Spinal cord (tissue), 10 donors: Measurements from ENCODE around the gene SLC1A1. TPM values are rescaled to one million over a fixed set of nuclear protein-coding genes. Genes with fewer than 3 reads are reported as not detected.
A peak's percentile ranks its signal among the peaks of the same experiment; 100 is the strongest.

ENCODE experiments used
- DNase-seq, 6 donors: peaks; one replicate each; pipeline versions ENCODE4 v3.0.0 to v3.0.0-alpha.2; 2013 to 2015; ENCODE audit warnings: low spot score in 6 of 6, low read depth in 4 of 6
- H3K27ac ChIP-seq: one replicate; pipeline ENCODE4 v1.5.1; 2013; ENCODE audit warnings: low read depth, low read length, control low read depth
- H3K27me3 ChIP-seq: one replicate; pipeline ENCODE4 v1.6.1; 2013; ENCODE audit warnings: low read length; ENCODE audit not compliant: control insufficient read depth, insufficient read depth
- H3K36me3 ChIP-seq: one replicate; pipeline ENCODE4 v1.6.1; 2013; ENCODE audit warnings: low read length; ENCODE audit not compliant: control insufficient read depth, insufficient read depth
- H3K4me1 ChIP-seq: one replicate; pipeline ENCODE4 v1.6.1; 2013; ENCODE audit warnings: low read length; ENCODE audit not compliant: control insufficient read depth, insufficient read depth
- H3K4me3 ChIP-seq: one replicate; pipeline ENCODE4 v1.5.1; 2013; ENCODE audit warnings: low read depth, low read length, control low read depth
- H3K9me3 ChIP-seq: one replicate; pipeline ENCODE4 v1.6.1; 2013; ENCODE audit warnings: low read length; ENCODE audit not compliant: control insufficient read depth, insufficient read depth
- WGBS: methylation state at CpG from one replicate; pipeline ENCODE4 v1.1.5; 2013; ENCODE audit warnings: missing lambda C conversion rate; ENCODE audit not compliant: insufficient coverage; 5-methylcytosine and 5-hydroxymethylcytosine counted together
- polyA plus RNA-seq, 2 donors: library from polyadenylated mRNA; unstranded; fragments of 120-200 nt; gene quantifications; one replicate each; pipeline ENCODE4 v1.2.1, GENCODE V29; 2013; ENCODE audit not compliant: insufficient read length in 2 of 2
- total RNA-seq, 2 donors: library from RNA; depleted of rRNA in 1 of 2; stranded (reverse); fragments of 120-200 nt in 1 of 2; fragments of >200 nt in 1 of 2; gene quantifications; one replicate each; pipeline versions ENCODE4 v1.2.3 to v1.2.4, GENCODE V29; 2013 to 2014
- donor health status: healthy.

Gene SLC1A1
- total and polyA plus RNA-seq, 4 donors: 22.3 to 67.7 (median 50.5) TPM

GRCh38 chr9:4548811-4549725, 58.8 kb downstream of the SLC1A1 start:
- no peaks in the 10 kb centered on the region for H3K9me3 ChIP-seq
- 63% methylated on average over 8 of the region's 11 CpGs for WGBS
- no peak for DNase-seq
- peaks cover 5% of the 10 kb centered on the region for H3K36me3 ChIP-seq
- no peak overlapping the region for H3K27ac ChIP-seq
- H3K4me1 ChIP-seq: peaks cover 11% of the 10 kb centered on the region
- no peak overlapping the region for H3K4me3 ChIP-seq
- H3K27me3 ChIP-seq: no peaks in the 10 kb centered on the region

GRCh38 chr9:4549751-4550295, 59.6 kb downstream of the SLC1A1 start:
- Histone ChIP-seq H3K4me1 (peaks cover 11% of the 10 kb centered on the region), H3K4me3 (no peak overlapping the region), H3K36me3 (peaks cover 5% of the 10 kb centered on the region), H3K27me3 (no peaks in the 10 kb centered on the region), H3K9me3 (no peaks in the 10 kb centered on the region), H3K27ac (no peak overlapping the region)
- no peak for DNase-seq
- WGBS: 81% methylated on average over 2 of the region's 4 CpGs

- peak in 1 of 6 donors; percentile 42 for DNase-seq
- H3K36me3 ChIP-seq: peaks cover 3% of the 10 kb centered on the region
- H3K27ac ChIP-seq: no peak overlapping the region
- H3K27me3 ChIP-seq: no peaks in the 10 kb centered on the region
- H3K4me3 ChIP-seq: no peak overlapping the region
- H3K4me1 ChIP-seq: peaks cover 11% of the 10 kb centered on the region
- no peaks in the 10 kb centered on the region for H3K9me3 ChIP-seq
- 40% methylated on average over 1 of the region's 4 CpGs for WGBS
Measured at GRCh38 chr9:4550777-4551484, 60.7 kb downstream of the SLC1A1 start.

GRCh38 chr9:4553951-4554381, 63.7 kb downstream of the SLC1A1 start:
- H3K27ac ChIP-seq: no peak overlapping the region
- no peak for DNase-seq

GRCh38 chr9:4555236-4555635, 65.0 kb downstream of the SLC1A1 start:
- Histone ChIP-seq H3K27ac (no peak overlapping the region), H3K4me1 (peaks cover 3% of the 10 kb centered on the region), H3K36me3 (no peaks in the 10 kb centered on the region), H3K9me3 (no peaks in the 10 kb centered on the region), H3K27me3 (no peaks in the 10 kb centered on the region), H3K4me3 (no peak overlapping the region)
- 35% methylated on average over 1 of the region's 2 CpGs for WGBS
- DNase-seq: peak in 1 of 6 donors; percentile 45

More at GRCh38 chr9:4553951-4554381, 63.7 kb downstream of the SLC1A1 start:
- WGBS: no CpG with 5 or more reads among the region's 1 CpG
- peaks cover 7% of the 10 kb centered on the region for H3K4me1 ChIP-seq
- peaks cover 3% of the 10 kb centered on the region for H3K36me3 ChIP-seq
- H3K9me3 ChIP-seq: no peaks in the 10 kb centered on the region
- H3K4me3 ChIP-seq: no peak overlapping the region
- no peaks in the 10 kb centered on the region for H3K27me3 ChIP-seq

- Histone ChIP-seq H3K27me3 (no peaks in the 10 kb centered on the region), H3K4me1 (no peaks in the 10 kb centered on the region), H3K4me3 (no peak overlapping the region), H3K36me3 (no peaks in the 10 kb centered on the region), H3K9me3 (no peaks in the 10 kb centered on the region), H3K27ac (no peak overlapping the region)
- DNase-seq: peak in 2 of 6 donors; percentile 17 to 94
- WGBS: 78% methylated on average over 3 of the region's 5 CpGs
Measured at GRCh38 chr9:4558371-4558998, 68.2 kb downstream of the SLC1A1 start.

- DNase-seq: peak in 1 of 6 donors; percentile 62
- H3K36me3 ChIP-seq: peaks cover 3% of the 10 kb centered on the region
- WGBS: 61% methylated on average over 4 of the region's 8 CpGs
- H3K4me3 ChIP-seq: no peak overlapping the region
- H3K27ac ChIP-seq: no peak overlapping the region
- no peaks in the 10 kb centered on the region for H3K4me1 ChIP-seq
- H3K27me3 ChIP-seq: no peaks in the 10 kb centered on the region
- no peaks in the 10 kb centered on the region for H3K9me3 ChIP-seq
Measured at GRCh38 chr9:4559261-4560182, 69.3 kb downstream of the SLC1A1 start.

GRCh38 chr9:4563105-4563504, 72.8 kb downstream of the SLC1A1 start:
- Histone ChIP-seq H3K9me3 (no peaks in the 10 kb centered on the region), H3K27me3 (no peaks in the 10 kb centered on the region), H3K4me1 (peaks cover 2% of the 10 kb centered on the region), H3K27ac (no peak overlapping the region), H3K36me3 (peaks cover 6% of the 10 kb centered on the region), H3K4me3 (no peak overlapping the region)
- WGBS: 100% methylated on average over 1 of the region's 2 CpGs
- no peak for DNase-seq
